Brain microvascular endothelial cell (primary cell): ENCODE results near the gene FBL.
A peak's percentile ranks its signal among the peaks of the same experiment; 100 is the strongest.
"Not testable (repeated sequence)": the region's sequence is repeated elsewhere in the genome, so short reads cannot be mapped to it uniquely, and the experiment has no call there.

ENCODE experiments used
- DNase-seq: peaks from one replicate; pipeline ENCODE4 v3.0.0-alpha.2; 2020
- H3K27ac ChIP-seq: fragments of 250-450 bp; sonication (Bioruptor Pico); 2 replicates; pipeline ENCODE4 v1.5.1; 2020; ENCODE audit warnings: mild to moderate bottlenecking, moderate library complexity
- H3K27me3 ChIP-seq: fragments of 250-450 bp; sonication (Bioruptor Pico); replicated peaks from 2 replicates; pipeline ENCODE4 v1.5.1; 2020; ENCODE audit warnings: mild to moderate bottlenecking
- H3K36me3 ChIP-seq: fragments of 250-450 bp; sonication (Bioruptor Pico); replicated peaks from 2 replicates; pipeline ENCODE4 v1.5.1; 2020; ENCODE audit warnings: mild to moderate bottlenecking
- H3K4me3 ChIP-seq: 2 replicates; pipeline ENCODE4 v1.5.1; 2011; ENCODE audit warnings: low read depth, mild to moderate bottlenecking, control low read depth, low read length, moderate library complexity
- in situ Hi-C: cut with HindIII; loops from 2 replicates; pipeline ENCODE4 v1.10.0; 2017; ENCODE audit warnings: low sequenced_read_pairs, low pct_ligation_motif_present
- TF ChIP-seq, protein P1 (sequence below): IDR thresholded peaks from 2 replicates; pipeline ENCODE4 v1.5.1; 2011; ENCODE audit warnings: low read depth, mild to moderate bottlenecking, moderate library complexity, low read length, control low read depth, inconsistent platforms; ENCODE audit errors: missing control alignments

The FBL gene

GRCh38 chr19:39845933-39846677 is at the start of gene FBL:
Gene FBL, minus strand, starts transcription at chr19:39846379. Its CDS starts 79 bp downstream, at chr19:39846300.
- in situ Hi-C loops = no loop called here
- TF ChIP-seq, protein P1, sequence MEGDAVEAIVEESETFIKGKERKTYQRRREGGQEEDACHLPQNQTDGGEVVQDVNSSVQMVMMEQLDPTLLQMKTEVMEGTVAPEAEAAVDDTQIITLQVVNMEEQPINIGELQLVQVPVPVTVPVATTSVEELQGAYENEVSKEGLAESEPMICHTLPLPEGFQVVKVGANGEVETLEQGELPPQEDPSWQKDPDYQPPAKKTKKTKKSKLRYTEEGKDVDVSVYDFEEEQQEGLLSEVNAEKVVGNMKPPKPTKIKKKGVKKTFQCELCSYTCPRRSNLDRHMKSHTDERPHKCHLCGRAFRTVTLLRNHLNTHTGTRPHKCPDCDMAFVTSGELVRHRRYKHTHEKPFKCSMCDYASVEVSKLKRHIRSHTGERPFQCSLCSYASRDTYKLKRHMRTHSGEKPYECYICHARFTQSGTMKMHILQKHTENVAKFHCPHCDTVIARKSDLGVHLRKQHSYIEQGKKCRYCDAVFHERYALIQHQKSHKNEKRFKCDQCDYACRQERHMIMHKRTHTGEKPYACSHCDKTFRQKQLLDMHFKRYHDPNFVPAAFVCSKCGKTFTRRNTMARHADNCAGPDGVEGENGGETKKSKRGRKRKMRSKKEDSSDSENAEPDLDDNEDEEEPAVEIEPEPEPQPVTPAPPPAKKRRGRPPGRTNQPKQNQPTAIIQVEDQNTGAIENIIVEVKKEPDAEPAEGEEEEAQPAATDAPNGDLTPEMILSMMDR = no peak
- peak; percentile 79 for DNase-seq
- Histone ChIP-seq H3K4me3 (peak within 1 kb of the TSS; percentile 84), H3K36me3 (no peaks in the 10 kb centered on the region), H3K27me3 (no peaks in the 10 kb centered on the region), H3K27ac (peak within 1 kb of the TSS; percentile 22)

DNA sequence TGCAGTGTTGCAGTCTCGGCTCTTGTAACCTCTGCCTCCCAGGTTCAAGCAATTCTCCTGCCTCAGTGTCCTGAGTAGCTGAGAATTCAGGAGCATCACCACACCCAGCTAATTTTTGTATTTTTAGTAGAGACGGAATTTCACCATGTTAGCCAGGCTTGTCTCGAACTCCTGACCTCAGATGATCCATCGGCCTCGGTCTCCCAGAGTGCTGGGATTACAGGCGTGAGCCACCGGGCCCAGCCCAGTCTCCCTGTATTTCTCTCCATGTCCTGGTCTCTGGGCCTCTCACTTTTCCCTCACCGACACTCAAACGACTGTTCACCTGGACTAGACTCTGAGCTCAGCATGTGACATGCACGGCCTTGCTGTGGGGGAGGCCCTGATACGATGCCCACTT is 48.9 kb upstream of the FBL start:
- H3K27ac ChIP-seq, DNase-seq, in situ Hi-C loops, H3K4me3 ChIP-seq, H3K36me3 ChIP-seq, H3K27me3 ChIP-seq: not testable (repeated sequence)

GRCh38 chr19:39894236-39894606 is 48.0 kb upstream of the FBL start:
- H3K27ac ChIP-seq, in situ Hi-C loops, H3K36me3 ChIP-seq, DNase-seq, H3K27me3 ChIP-seq, H3K4me3 ChIP-seq: not testable (repeated sequence)

DNA sequence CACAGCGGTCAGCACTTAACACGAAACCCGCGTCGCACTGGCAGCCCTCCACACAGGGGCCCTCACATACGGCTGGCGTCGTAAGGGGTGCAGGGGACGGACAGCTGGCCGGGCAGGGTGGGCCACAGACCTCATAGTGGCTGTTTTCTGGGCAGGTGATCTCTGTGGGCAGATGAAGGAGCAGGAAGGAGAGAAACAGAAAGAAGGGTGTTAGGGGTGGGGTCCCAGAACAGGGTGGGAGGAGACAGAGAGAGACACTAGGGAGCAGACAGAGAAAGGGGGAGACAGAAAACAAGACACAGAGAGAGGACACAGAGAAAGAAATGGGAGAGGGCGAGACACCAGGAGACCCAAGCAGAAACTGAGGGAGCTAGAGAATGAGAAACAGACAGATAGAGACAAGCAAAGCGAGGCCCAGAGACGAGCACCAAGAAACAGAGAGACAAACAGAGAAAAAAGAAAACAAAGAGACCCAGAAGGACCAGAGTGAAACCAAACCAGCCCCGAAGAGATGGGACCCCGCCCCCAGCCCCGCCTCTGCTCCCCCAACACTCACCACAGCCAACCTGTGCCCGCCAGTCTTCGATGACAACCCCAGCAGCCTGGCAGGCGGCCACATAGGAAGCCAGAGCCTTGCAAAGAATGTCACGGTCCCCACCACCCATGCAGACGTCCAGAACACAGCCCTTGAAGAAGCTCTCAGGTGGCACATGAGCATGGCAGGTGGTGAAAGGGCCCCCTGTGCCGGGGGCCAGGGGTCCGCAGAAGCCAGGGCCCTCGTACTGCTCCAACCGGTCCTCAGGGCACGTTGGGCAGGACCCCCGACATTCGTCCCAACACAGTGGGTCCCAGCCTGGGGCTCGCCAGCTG is 47.4 kb upstream of the FBL start:
- H3K27ac ChIP-seq, in situ Hi-C loops, H3K4me3 ChIP-seq, H3K27me3 ChIP-seq, DNase-seq, H3K36me3 ChIP-seq: not testable (repeated sequence)

- H3K36me3 ChIP-seq, H3K27me3 ChIP-seq, in situ Hi-C loops, DNase-seq, H3K4me3 ChIP-seq, H3K27ac ChIP-seq: not testable (repeated sequence)
Measured at GRCh38 chr19:39892506-39892902, 46.3 kb upstream of the FBL start.

GRCh38 chr19:39891660-39892505 is 45.7 kb upstream of the FBL start:
- DNase-seq, in situ Hi-C loops, H3K27ac ChIP-seq: not testable (repeated sequence)

GRCh38 chr19:39890755-39891551 is 44.8 kb upstream of the FBL start:
- no peak for DNase-seq
- in situ Hi-C loops = no loop called here

More at GRCh38 chr19:39891660-39892505, 45.7 kb upstream of the FBL start:
- not testable (repeated sequence) for H3K4me3 ChIP-seq, H3K27me3 ChIP-seq, H3K36me3 ChIP-seq
- TF ChIP-seq, protein P1 = peak; percentile 23

DNA sequence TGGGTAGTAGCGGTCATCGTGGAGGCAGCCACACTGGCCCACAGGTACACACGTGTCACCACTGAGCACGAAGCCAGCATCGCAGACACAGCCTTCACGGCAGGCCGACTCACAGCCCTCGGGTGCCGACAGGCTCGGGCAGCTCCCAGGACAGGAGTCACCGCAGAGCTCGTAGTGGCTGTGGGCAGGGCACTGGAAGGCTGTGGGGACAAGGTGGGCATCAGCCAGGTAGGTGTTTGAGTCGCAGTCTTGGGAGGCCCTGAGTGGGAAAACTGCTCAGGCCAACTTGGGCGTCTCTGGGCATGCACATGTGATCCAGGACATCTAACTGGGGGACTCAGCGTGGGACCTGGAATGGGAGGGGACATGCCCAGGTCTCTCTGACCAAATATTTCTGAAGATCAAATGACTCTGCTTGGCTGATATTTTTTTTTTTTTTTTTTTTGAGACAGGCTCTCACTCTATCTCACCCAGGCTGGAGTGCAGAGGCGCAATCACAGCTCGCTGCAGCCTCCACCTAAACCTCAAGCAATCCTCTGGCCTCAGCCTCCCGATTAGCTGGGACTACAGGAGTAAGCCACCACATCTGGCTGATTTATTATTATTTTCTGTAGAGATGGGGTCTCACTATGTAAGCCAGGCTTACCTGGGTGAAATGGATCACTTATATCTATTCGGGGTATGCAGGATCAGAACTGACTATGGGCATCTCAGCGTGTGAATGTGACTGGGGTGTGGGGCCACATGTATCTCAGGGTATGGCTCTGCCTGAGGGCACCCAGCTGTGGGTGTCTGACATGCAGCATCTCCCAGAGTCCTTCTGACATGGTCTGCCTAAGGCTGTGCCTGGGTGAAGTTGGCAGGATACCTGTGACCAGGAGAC is 43.9 kb upstream of the FBL start:
- H3K27ac ChIP-seq, H3K4me3 ChIP-seq, DNase-seq, in situ Hi-C loops, H3K27me3 ChIP-seq, H3K36me3 ChIP-seq: not testable (repeated sequence)

More at GRCh38 chr19:39890755-39891551, 44.8 kb upstream of the FBL start:
- TF ChIP-seq, protein P1 = no peak
- no peak overlapping the region for H3K27ac ChIP-seq
- H3K27me3 ChIP-seq = peaks cover 2% of the 10 kb centered on the region
- H3K36me3 ChIP-seq = no peaks in the 10 kb centered on the region
- no peak overlapping the region for H3K4me3 ChIP-seq

GRCh38 chr19:39887456-39887951 is 41.3 kb upstream of the FBL start:
- H3K27ac ChIP-seq, H3K27me3 ChIP-seq, H3K4me3 ChIP-seq, DNase-seq, in situ Hi-C loops, H3K36me3 ChIP-seq: not testable (repeated sequence)
